Activated CD4-positive, alpha-beta T cell treated with anti-CD3 and anti-CD28 coated beads, Interleukin-2, Interleukin-6, amounts not matched to agents 100 ng/mL and 50 ng/mL, durations not matched to agents 16 hours and 8 hours (primary cell): ENCODE data around the gene ELOVL5.

Experiments
- DNase-seq: peaks from one replicate; pipeline ENCODE4 v3.0.0-alpha.2; 2020

ELOVL5 gene

DNA sequence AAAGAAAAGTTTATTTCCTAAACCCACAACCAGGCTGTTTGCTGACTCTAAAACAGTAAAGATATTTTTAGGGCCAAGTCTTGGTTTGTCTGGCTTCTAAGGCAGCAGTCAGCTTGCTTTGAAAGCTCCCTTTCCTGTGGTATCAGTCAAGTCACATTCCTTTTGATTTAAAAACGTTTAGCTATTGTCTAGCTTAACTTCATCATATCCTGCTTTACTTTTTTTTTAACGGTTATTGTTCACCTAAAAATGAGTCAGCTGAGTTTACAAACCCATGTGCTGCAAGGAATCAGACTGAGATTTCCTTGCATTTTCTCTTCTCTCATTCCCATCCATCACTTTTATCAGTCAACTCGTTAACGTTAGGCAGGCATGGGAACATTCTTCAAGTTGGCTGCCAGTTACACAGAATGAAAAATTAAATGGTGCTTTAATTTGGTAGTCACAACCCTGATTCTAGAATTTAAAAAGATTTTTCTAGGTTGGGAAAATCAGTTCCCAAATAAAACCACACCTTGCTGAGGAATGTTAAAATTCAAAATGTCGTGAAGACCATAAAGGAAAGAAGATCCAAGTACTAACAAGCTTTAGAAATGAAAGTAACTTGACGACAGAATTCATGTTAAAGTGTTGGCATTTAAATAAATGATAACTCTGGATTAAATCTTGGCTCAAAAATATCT lies 45.9 kb downstream of the ELOVL5 start:
- DNase-seq, result peak; percentile 50

DNA sequence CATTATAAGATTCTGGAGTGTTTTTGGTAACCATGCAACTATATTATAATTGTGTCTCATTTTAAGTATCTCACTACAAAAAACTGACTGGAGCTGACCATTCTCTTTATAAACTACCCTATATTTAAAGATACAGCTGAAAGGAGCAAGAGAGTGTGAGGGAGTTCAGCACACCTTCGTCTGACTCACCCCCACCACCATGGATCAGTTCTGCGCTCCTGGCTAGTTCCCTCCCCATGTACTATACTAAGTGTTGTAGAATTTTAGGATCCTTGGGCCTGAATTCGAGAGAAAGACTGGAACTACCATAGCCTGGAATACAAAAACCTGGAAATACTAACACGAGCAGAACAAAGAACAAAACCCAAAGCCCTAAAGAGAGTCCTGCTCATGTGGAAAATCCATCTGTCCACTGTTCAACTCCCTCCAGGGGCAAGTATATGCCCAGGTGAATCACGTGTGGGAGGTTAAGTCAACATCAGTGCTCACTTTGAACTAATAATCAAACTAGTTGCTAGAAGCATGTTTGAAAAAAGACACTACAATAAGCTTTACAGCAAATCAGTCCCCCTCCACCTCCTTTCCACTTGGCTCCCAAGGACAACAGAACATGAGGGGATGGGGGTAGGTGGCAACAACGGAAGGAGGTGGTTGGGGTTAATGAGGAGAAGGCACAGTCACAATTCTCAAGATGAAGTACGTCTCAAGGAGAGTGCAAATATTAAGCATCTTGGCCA lies 46.8 kb downstream of the ELOVL5 start:
- peak; percentile 36 for DNase-seq

- peak; percentile 59 for DNase-seq
Measured at GRCh38 chr6:53300656-53301551, 47.8 kb downstream of the ELOVL5 start.

DNA sequence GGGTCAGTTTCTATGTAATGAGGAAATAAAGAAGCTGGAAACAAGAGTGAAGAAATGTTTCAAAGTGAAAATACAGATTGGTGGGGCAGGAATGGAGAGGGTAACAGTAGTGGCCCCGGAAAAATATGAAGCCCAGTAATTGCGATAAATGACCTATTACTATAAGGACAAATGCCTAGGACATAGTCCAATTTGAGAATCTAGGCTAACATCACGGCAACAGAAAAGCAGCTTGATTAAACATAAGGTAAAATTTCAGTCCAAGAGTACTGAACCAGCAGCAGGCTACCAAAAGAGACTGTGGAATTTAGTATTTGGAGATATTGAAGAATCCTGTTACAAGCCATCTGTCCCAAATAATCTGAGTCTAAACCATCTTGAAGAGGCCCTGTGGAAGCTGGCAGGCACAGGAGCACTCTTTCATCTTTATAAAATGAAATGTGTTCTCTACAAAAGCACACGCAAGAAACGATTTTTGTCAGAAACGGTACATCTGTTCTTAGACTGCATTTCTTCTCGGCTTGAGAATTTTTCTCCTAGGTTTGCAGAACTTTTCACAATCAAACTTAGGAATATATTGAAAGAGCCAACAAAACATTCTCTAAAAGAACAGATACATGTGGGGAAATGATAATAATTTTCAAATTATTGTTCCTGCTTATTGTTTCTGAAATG lies 49.3 kb downstream of the ELOVL5 start:
- DNase-seq, result no peak

GRCh38 chr6:53297004-53297403 lies 51.7 kb downstream of the ELOVL5 start:
- no peak for DNase-seq

DNA sequence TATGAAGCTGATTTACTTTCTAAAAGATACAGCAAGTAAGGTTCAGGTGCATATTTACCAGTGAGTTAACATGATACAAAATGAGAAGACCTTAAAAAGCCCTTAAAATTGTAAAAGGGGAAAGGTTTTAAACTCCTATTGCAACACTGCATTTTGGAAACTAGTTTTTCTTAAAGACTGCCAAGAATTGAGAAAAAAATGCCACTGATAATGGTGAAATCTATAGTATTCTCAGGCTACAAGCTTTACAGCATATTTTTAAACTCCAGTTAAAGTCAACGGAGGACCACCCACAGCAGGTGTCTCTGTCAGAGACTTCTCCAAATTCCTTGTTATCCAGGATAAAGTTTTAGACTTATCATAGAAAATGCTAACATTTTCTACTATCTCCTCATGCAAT lies 53.6 kb downstream of the ELOVL5 start:
- no peak for DNase-seq

GRCh38 chr6:53294611-53295010 lies 54.1 kb downstream of the ELOVL5 start:
- DNase-seq, result no peak

DNA sequence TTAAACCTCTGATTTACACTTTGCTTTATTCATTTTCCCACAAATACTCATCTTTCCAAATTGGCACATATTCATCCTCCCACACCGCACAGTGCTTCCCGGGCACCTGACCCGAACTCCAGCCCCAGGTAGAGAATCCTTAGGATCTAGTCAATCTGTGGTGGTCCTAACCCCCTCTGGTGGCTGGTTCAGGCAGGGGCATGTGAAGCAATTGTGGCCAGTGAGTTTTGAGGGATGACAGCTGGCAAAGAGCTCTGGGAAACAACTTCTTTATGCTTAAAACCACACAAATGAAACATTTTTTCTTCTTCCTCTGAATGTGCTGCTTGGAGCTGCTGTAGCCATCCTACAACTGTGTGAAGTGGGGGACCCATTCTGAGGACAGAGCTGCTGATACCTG lies 54.7 kb downstream of the ELOVL5 start:
- DNase-seq, result peak; percentile 25

- DNase-seq, result no peak
Measured at GRCh38 chr6:53293691-53294090, 55.1 kb downstream of the ELOVL5 start.

- no peak for DNase-seq
Measured at GRCh38 chr6:53290537-53291510, 57.9 kb downstream of the ELOVL5 start.

GRCh38 chr6:53287336-53288225 lies 61.2 kb downstream of the ELOVL5 start:
- DNase-seq, result no peak

GRCh38 chr6:53284901-53285300 lies 63.8 kb downstream of the ELOVL5 start:
- DNase-seq, result peak; percentile 76

GRCh38 chr6:53282741-53283140 lies 66.0 kb downstream of the ELOVL5 start:
- no peak for DNase-seq

DNA sequence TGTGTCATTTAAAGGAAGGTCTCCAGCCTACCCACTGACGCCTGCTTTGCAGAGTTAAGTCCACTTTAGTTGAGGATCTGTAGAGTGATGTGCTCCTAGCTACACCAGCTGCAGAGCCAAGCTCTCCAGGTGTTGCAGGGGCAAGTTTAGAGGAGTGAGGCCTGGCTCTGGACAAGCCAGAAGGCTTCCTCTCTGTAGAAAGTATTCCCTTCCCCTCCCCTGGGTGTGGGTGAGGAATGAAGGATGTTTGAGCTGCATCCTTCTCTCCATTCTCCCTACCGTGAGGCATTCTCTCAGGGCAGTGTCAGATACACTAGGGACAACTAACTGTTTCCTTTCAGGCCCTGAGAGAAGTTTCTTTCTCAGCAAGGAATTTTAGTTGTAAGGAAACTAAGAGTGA lies 66.5 kb downstream of the ELOVL5 start:
- no peak for DNase-seq

GRCh38 chr6:53281518-53282215 lies 67.1 kb downstream of the ELOVL5 start:
- no peak for DNase-seq

GRCh38 chr6:53280207-53280606 lies 68.5 kb downstream of the ELOVL5 start:
- no peak for DNase-seq

GRCh38 chr6:53279293-53279692 lies 69.5 kb downstream of the ELOVL5 start:
- DNase-seq, result no peak

GRCh38 chr6:53273370-53273769 lies 75.4 kb downstream of the ELOVL5 start:
- no peak for DNase-seq

DNA sequence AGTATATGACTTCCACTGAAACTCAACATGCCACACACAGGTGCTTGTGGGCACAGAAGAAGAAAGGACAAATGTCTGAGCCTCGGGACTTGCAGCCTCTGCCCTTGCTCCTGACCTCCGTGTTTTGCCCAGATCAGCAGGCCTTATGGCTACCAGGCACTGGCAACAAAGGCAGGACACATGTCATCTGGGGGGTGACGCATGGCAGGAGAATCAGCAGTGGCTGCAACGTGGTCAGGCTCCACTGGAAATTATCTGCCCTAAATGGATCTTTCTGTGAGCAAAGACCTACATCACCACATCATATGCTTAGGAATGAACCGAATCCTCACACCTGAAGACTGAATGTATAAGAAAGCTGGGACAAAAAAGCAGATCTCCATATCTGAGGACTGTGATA lies 78.9 kb downstream of the ELOVL5 start:
- DNase-seq, result no peak
